SU-DHL-6 (cell line): ENCODE data around the gene AHSG.

Experiments used
- EZH2phosphoT487 ChIP-seq: fragments of 200-600 bp; sonication (generic), shearing (Covaris generic); conservative IDR thresholded peaks from 2 replicates; pipeline ENCODE4 v1.6.1; 2018; ENCODE audit warnings: mild to moderate bottlenecking, antibody characterized with exemption, low read length, moderate library complexity, mixed read lengths
- TF ChIP-seq, protein P1 (sequence below): fragments of 200-600 bp; sonication (generic); IDR thresholded peaks from one replicate; pipeline ENCODE4 v1.5.1; 2017; ENCODE audit warnings: antibody characterized with exemption, mild to moderate bottlenecking, low read length, moderate library complexity; ENCODE audit not compliant: insufficient read depth, poor library complexity, severe bottlenecking

DNA sequence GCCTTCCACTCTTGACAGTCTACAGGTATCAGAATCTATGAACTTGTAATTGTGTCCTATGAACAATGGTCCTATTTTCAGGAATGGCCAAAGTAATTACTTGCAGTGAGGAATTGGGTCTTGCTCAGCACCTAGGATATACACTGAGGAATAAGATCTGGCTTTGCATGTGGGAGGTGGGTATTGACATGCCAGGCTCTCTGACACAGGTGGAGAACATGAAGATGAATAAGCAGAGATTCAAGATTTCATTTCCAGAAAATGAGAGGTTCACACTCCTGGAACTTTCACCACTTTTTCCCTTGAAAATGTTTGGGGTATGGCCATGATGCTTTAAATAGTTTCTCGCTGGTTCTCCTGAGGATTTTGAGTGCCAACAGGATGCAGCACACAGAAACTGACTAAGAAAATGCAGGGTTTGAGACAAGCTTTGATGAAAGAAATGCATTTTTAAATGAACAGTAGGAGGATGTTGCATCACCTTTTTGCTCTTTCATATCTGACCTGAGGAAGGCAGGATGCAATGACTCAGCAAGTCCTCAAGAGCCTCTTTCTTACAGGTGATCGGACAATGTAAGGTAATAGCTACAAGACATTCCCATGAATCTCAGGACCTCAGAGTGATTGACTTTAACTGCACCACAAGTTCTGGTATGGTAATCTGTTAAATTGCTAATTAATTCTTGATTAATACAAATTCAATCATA, 56.7 kb downstream of the AHSG start:
- TF ChIP-seq, protein P1, sequence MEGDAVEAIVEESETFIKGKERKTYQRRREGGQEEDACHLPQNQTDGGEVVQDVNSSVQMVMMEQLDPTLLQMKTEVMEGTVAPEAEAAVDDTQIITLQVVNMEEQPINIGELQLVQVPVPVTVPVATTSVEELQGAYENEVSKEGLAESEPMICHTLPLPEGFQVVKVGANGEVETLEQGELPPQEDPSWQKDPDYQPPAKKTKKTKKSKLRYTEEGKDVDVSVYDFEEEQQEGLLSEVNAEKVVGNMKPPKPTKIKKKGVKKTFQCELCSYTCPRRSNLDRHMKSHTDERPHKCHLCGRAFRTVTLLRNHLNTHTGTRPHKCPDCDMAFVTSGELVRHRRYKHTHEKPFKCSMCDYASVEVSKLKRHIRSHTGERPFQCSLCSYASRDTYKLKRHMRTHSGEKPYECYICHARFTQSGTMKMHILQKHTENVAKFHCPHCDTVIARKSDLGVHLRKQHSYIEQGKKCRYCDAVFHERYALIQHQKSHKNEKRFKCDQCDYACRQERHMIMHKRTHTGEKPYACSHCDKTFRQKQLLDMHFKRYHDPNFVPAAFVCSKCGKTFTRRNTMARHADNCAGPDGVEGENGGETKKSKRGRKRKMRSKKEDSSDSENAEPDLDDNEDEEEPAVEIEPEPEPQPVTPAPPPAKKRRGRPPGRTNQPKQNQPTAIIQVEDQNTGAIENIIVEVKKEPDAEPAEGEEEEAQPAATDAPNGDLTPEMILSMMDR: no peak
- no peak for TF ChIP-seq EZH2phosphoT487
